ENCODE measurements around the gene ORM1. TPM values are rescaled to one million over a fixed set of nuclear protein-coding genes. Genes with fewer than 3 reads are reported as not detected.

ORM1 gene
- total RNA-seq, 1 donor, result not detected

DNA sequence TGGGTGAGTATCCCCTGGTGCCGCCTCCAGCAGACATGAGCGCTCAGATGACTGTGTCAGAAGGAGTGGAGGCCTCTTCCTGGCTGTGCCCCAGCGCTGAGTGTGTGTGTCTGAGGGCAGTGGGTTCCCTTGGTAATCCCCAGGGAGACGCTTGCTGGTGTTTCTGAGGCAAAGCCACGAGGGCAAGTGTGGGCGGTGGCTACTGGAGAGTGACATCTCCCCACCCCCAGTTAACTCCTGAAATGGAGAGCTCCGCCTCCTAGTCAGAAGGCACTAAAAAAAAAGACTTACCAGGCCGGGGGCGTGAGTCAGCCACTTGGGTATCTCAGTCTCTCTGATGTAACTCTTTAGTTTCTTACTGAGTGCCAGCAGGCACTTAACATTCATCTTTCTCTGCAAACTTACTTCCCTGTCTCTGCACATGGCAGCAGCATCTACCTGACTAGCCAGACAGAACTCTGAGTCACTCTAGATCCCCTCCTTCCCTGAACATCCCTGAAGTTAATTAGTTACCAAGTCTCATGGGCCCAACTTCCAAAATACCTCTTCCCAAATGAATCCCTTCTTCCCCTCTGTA is 26.1 kb downstream of the ORM1 start:
- TF ChIP-seq, protein P1, sequence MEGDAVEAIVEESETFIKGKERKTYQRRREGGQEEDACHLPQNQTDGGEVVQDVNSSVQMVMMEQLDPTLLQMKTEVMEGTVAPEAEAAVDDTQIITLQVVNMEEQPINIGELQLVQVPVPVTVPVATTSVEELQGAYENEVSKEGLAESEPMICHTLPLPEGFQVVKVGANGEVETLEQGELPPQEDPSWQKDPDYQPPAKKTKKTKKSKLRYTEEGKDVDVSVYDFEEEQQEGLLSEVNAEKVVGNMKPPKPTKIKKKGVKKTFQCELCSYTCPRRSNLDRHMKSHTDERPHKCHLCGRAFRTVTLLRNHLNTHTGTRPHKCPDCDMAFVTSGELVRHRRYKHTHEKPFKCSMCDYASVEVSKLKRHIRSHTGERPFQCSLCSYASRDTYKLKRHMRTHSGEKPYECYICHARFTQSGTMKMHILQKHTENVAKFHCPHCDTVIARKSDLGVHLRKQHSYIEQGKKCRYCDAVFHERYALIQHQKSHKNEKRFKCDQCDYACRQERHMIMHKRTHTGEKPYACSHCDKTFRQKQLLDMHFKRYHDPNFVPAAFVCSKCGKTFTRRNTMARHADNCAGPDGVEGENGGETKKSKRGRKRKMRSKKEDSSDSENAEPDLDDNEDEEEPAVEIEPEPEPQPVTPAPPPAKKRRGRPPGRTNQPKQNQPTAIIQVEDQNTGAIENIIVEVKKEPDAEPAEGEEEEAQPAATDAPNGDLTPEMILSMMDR (IDR thresholded peaks at IDR 0.05; ENCODE audit: insufficient read depth, low read length), result no peak
- no peak overlapping the region for H3K4me3 ChIP-seq (ENCODE audit: low read depth, low read length)
- peak; percentile 94 for DNase-seq (ENCODE audit: low read depth)

DNA sequence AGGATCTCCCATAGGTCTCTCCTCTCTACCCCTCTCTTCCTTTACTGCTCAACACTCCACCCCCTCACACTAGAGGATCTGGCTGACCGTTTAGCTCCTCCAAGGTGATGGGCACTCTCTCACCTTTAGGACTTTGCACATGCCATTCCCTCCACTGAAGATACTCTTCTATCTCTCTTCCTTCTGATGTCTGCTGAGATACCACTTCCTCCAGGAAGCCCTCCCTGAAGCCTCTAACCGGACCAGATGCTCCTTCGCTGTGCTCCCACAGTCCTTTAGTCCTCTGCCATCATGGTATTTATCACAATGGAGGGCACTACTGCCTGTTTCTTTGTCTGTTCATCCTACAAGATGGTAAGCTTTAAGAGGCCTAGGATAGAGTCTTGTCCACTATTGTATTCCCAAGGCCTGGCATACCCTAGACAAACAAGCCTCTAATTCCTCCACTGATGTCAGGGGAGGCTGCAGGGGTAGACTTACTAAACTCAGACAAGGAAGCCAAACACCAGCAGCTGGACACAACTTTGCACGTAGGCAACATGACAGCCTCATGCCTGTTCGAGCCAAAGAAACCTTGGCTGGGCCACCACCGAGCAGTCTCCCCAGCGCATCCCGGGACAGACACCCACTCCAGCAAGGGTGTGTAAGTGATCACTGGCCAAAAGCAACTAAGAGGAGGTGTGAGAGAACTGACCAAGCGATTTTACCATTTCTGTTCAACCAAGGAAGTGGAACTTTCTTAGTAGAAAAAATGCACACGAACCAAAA is 27.0 kb downstream of the ORM1 start:
- H3K4me3 ChIP-seq (ENCODE audit: low read depth, low read length), result no peak overlapping the region
- TF ChIP-seq, protein P1 (IDR thresholded peaks at IDR 0.05; ENCODE audit: insufficient read depth, low read length), result no peak
- DNase-seq (ENCODE audit: low read depth), result no peak

DNA sequence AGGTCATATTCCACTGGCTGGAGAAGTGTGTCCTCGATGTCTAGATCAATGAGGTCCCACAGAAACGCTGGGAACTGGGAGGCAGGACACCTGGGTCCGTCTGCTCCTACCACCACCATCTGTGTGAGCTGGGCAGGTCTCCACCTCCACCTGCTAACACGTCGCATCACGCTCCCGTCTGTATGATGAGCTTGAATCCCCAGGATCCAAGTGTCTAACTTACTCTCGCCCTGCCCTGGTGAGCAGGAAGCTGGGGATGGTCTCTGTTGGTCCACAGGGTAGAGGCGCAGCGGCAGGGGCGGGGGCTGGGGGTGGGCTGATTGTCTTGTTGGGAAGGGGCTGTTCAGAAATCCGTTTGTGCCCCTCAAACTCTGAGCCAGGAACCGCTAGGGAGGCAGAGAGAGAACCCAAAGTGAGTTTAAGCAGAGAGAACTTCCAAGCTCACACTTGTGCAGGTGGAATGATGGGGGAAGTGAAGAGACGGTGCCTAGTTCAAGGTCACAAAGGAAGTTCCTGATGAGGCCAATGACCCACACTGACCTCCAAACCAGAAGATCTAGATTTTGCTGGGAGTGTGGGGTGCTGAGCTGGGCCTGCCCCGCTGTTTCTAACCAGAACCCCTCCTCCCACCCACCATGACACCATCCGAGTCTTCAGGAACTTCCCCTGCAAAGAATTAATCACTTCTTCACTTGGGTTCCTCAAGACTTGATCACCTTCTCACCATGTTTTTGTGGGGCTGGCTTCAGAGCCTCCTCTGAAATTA is 27.9 kb downstream of the ORM1 start:
- TF ChIP-seq, protein P1 (IDR thresholded peaks at IDR 0.05; ENCODE audit: insufficient read depth, low read length), result no peak
- H3K4me3 ChIP-seq (ENCODE audit: low read depth, low read length), result no peak overlapping the region
- DNase-seq (ENCODE audit: low read depth), result no peak

DNA sequence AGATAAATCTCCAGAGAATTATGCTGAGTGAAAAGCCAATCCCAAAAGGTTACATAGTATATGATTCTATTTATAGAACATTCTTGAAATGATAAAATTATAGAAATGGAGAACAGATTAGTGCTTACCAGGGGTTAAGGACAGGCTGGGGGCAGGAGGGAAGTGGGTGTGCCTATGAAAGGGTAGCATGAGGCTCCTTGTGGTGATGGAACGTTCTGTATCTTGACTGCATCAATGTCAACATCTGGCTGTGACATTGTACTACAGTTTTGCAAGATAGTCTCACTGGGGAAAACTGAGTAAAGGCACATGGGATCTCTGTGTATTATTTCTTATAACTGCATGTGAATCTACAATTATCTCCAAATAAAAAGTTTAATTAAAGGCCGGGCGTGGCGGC is 29.0 kb downstream of the ORM1 start:
- no peak for DNase-seq (ENCODE audit: low read depth)
- H3K4me3 ChIP-seq (ENCODE audit: low read depth, low read length), result no peak overlapping the region
- TF ChIP-seq, protein P1 (IDR thresholded peaks at IDR 0.05; ENCODE audit: insufficient read depth, low read length), result no peak

DNA sequence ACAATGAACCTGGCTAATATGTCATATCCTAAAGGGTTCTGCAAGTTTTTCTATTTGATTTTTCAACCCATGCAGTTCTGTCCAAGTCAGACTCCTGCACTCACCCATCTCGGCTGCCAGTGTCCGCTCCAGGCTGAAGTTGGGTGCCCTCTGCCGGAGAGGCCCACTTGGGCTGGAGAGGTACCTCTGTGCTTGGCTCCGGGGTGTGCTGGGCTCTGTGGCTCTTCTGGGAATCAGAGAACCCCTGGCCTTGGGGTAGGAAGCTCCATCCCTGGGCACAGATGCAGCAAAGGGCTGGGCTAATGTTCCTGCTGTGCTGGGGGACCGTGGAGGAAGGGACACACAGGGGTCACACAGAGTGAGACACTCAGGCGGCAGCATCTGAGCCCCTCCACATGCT is 32.9 kb downstream of the ORM1 start:
- DNase-seq (ENCODE audit: low read depth), result no peak
- TF ChIP-seq, protein P1 (IDR thresholded peaks at IDR 0.05; ENCODE audit: insufficient read depth, low read length), result no peak
- no peak overlapping the region for H3K4me3 ChIP-seq (ENCODE audit: low read depth, low read length)

DNA sequence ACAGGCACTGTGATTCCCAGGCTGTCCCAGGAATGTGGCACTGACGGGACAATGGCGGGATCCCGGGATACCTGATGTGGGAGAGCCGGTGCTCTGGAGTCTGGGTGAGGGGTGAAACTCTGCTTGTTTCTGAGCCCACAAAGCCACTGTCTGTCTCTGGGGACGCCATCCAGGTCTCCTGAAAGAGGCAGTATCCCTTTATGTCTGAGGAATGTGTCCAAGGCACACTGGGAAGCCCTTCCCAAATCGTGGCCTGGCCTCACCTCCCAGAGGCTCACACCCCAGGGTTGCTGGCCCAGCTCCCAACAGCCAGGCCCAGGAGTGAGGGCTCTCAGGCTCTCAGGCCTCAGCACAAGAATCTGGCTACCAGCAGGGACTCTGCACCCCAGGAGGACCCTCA is 33.9 kb downstream of the ORM1 start:
- no peak overlapping the region for H3K4me3 ChIP-seq (ENCODE audit: low read depth, low read length)
- TF ChIP-seq, protein P1 (IDR thresholded peaks at IDR 0.05; ENCODE audit: insufficient read depth, low read length), result no peak
- no peak for DNase-seq (ENCODE audit: low read depth)

Measured in fibroblast of the aortic adventitia (primary cell).